A549 (cell line): ENCODE measurements around the gene RAPH1. TPM values are rescaled to one million over a fixed set of nuclear protein-coding genes. Genes with fewer than 3 reads are reported as not detected.

Source experiments
- ATAC-seq, 2 experiments: fragments of 200-7000 bp in 1 of 2; fragments of >200 bp in 1 of 2; cut with Nextera tagmentation in 1 of 2; cut with Tn5 transposase in 1 of 2; 3 replicates each; pipeline versions ENCODE4 v1.8.0 to v1.9.1; 2018 to 2020; ENCODE audit warnings: mild to moderate bottlenecking in 1 of 2, moderate library complexity in 1 of 2
- CTCF ChIA-PET: fragments of 300-600 bp; sonication (Branson Sonifier 250); formaldehyde crosslinking; extraction: SDS; loops from one replicate; lab custom pipeline; 2021; ENCODE audit warnings: antibody characterized with exemption, inconsistent platforms; lab: Yijun Ruan, JAX
- POLR2A ChIA-PET: fragments of 350-600 bp; formaldehyde crosslinking; extraction: SDS; loops from one replicate; lab custom pipeline; 2021; ENCODE audit warnings: antibody characterized with exemption, inconsistent platforms; lab: Yijun Ruan, JAX
- DNase-seq, 2 experiments: peaks; one replicate each; pipeline versions ENCODE4 v3.0.0 to v3.0.0-alpha.2; 2011 to 2016; ENCODE audit warnings: low read depth in 1 of 2, low spot score in 1 of 2
- FAIRE-seq: peaks from 2 replicates; lab custom pipeline; 2011; peaks lifted over from hg19 to GRCh38; lab: Jason Lieb, UNC
- H3K27ac ChIP-seq, 2 experiments: fragments of >200 bp; sonication (Bioruptor Twin); formaldehyde crosslinking; 3 replicates each; pipeline ENCODE4 v1.5.1; 2016 to 2017
- H3K4me1 ChIP-seq: fragments of >200 bp; sonication (Bioruptor Twin); formaldehyde crosslinking; 3 replicates; pipeline ENCODE4 v1.6.1; 2016
- H3K4me2 ChIP-seq: fragments of >200 bp; sonication (Bioruptor Twin); formaldehyde crosslinking; 3 replicates; pipeline ENCODE4 v1.6.1; 2016
- H3K4me3 ChIP-seq: fragments of >200 bp; sonication (Bioruptor Twin); formaldehyde crosslinking; 3 replicates; pipeline ENCODE4 v1.5.1; 2016
- H3K9me3 ChIP-seq: fragments of >200 bp; sonication (Bioruptor Twin); formaldehyde crosslinking; 3 replicates; pipeline ENCODE4 v1.6.1; 2016
- CBX2 ChIP-seq: fragments of 200-600 bp; sonication (generic); IDR thresholded peaks from 2 replicates; pipeline ENCODE4 v1.6.1; 2016; ENCODE audit warnings: low read depth, mild to moderate bottlenecking, borderline replicate concordance
- CEBPB ChIP-seq, 2 experiments: fragments of >200 bp in 1 of 2; sonication (Bioruptor Twin) in 1 of 2; formaldehyde crosslinking in 1 of 2; IDR thresholded peaks; 2 replicates each; pipeline ENCODE4 v1.6.1; 2012 to 2016
- CHD2 ChIP-seq: fragments of 150-350 bp; IDR thresholded peaks from 2 replicates; pipeline ENCODE4 v1.6.1; 2014; ENCODE audit warnings: low read length; ENCODE audit not compliant: partially characterized antibody
- EP300 ChIP-seq, 2 experiments: fragments of >200 bp; sonication (Bioruptor Twin); formaldehyde crosslinking; IDR thresholded peaks; 2 replicates in 1 of 2; 3 replicates in 1 of 2; pipeline ENCODE4 v1.6.1; 2016 to 2017
- ESRRA ChIP-seq: fragments of 150-350 bp; IDR thresholded peaks from 2 replicates; pipeline ENCODE4 v1.6.1; 2014; ENCODE audit warnings: mild to moderate bottlenecking, low read length, borderline replicate concordance
- GATA3 ChIP-seq: IDR thresholded peaks from 2 replicates; pipeline ENCODE4 v1.6.1; 2012; ENCODE audit warnings: borderline replicate concordance
- HOXA7 ChIP-seq: fragments of 250-450 bp; sonication (Bioruptor Pico); IDR thresholded peaks from 2 replicates; pipeline ENCODE4 v1.5.0; 2020; ENCODE audit warnings: mild to moderate bottlenecking, moderate library complexity
- HOXB5 ChIP-seq: fragments of 250-450 bp; sonication (Bioruptor Pico); IDR thresholded peaks from 2 replicates; pipeline ENCODE4 v1.5.0; 2020; ENCODE audit warnings: mild to moderate bottlenecking, moderate library complexity
- JUN ChIP-seq, 2 experiments: fragments of >200 bp; sonication (Bioruptor Twin); formaldehyde crosslinking; IDR thresholded peaks; 2 replicates in 1 of 2; 3 replicates in 1 of 2; pipeline ENCODE4 v1.6.1; 2016 to 2017
- KDM1A ChIP-seq: fragments of 200-600 bp; sonication (generic); IDR thresholded peaks from 2 replicates; pipeline ENCODE4 v1.6.1; 2016; ENCODE audit warnings: low read depth, mild to moderate bottlenecking
- KDM5A ChIP-seq: fragments of 200-600 bp; sonication (generic); IDR thresholded peaks from 2 replicates; pipeline ENCODE4 v1.6.1; 2016; ENCODE audit warnings: antibody characterized with exemption, mild to moderate bottlenecking
- MAFK ChIP-seq: fragments of 450-650 bp; IDR thresholded peaks from 2 replicates; pipeline ENCODE4 v1.6.1; 2014; ENCODE audit not compliant: partially characterized antibody
- NPAS2 ChIP-seq: fragments of 250-450 bp; sonication (Bioruptor Pico); IDR thresholded peaks from 2 replicates; pipeline ENCODE4 v1.8.0; 2022; ENCODE audit warnings: mild to moderate bottlenecking, moderate library complexity, borderline replicate concordance
- POLR2AphosphoS2 ChIP-seq: conservative IDR thresholded peaks from 2 replicates; pipeline ENCODE4 v1.6.1; 2012; ENCODE audit warnings: low read length, improper control_type of control experiment, inconsistent platforms
- RCOR1 ChIP-seq: fragments of 150-350 bp; IDR thresholded peaks from 2 replicates; pipeline ENCODE4 v1.6.1; 2014; ENCODE audit warnings: antibody characterized with exemption, low read length, low read depth
- RFX5 ChIP-seq: fragments of 450-650 bp; IDR thresholded peaks from 2 replicates; pipeline ENCODE4 v1.7.1; 2014; ENCODE audit warnings: antibody characterized with exemption, mild to moderate bottlenecking, moderate library complexity
- RNF2 ChIP-seq: fragments of 200-600 bp; sonication (generic); IDR thresholded peaks from 2 replicates; pipeline ENCODE4 v1.6.1; 2016; ENCODE audit warnings: low read depth, mild to moderate bottlenecking, antibody characterized with exemption, moderate library complexity, borderline replicate concordance
- SREBF2 ChIP-seq: fragments of 450-650 bp; IDR thresholded peaks from 2 replicates; pipeline ENCODE4 v1.6.1; 2014; ENCODE audit warnings: mild to moderate bottlenecking, moderate library complexity
- ZFP36 ChIP-seq: fragments of 450-650 bp; IDR thresholded peaks from 2 replicates; pipeline ENCODE4 v1.6.1; 2014; ENCODE audit warnings: borderline replicate concordance; ENCODE audit not compliant: partially characterized antibody
- ZSCAN20 ChIP-seq: fragments of 250-450 bp; sonication (Bioruptor Pico); IDR thresholded peaks from 2 replicates; pipeline ENCODE4 v1.8.0; 2022; ENCODE audit warnings: mild to moderate bottlenecking, moderate library complexity
- WGBS: methylation state at CpG from one replicate; pipeline ENCODE4 v1.1.6; 2017; ENCODE audit errors: missing lambda C conversion rate; 5-methylcytosine and 5-hydroxymethylcytosine counted together
- polyA plus RNA-seq, 4 experiments: library from polyadenylated mRNA; depleted of rRNA in 3 of 4; stranded (reverse); fragments of >200 nt; fragmentation: RNase III in 1 of 4; extraction: RNeasy Plus Mini Kit Qiagen cat#74134 plus additional on column Dnase treatment in 1 of 4; gene quantifications; 2 replicates in 3 of 4; 3 replicates in 1 of 4; pipeline ENCODE4 v1.2.3, GENCODE V29; 2011 to 2017
- TF ChIP-seq, protein P1 (sequence below): IDR thresholded peaks from 2 replicates; pipeline ENCODE4 v1.6.1; 2012; ENCODE audit warnings: low read depth, borderline replicate concordance
- TF ChIP-seq, protein P2 (sequence below): fragments of >200 bp; sonication (Bioruptor Twin); formaldehyde crosslinking; IDR thresholded peaks from 2 replicates; pipeline ENCODE4 v1.6.1; 2016
- TF ChIP-seq, protein P3 (sequence below): fragments of 250-450 bp; sonication (Bioruptor Pico); IDR thresholded peaks from 2 replicates; pipeline ENCODE4 v1.5.0; 2020; ENCODE audit warnings: low read depth, mild to moderate bottlenecking, moderate library complexity
- TF ChIP-seq, protein P4 (sequence below): IDR thresholded peaks from 2 replicates; pipeline ENCODE4 v1.6.1; 2012

Gene RAPH1
- polyA plus RNA-seq, 2 of the 4 experiments (the other 2 are of a cell fraction), result 6.3 to 7.3 TPM

DNA sequence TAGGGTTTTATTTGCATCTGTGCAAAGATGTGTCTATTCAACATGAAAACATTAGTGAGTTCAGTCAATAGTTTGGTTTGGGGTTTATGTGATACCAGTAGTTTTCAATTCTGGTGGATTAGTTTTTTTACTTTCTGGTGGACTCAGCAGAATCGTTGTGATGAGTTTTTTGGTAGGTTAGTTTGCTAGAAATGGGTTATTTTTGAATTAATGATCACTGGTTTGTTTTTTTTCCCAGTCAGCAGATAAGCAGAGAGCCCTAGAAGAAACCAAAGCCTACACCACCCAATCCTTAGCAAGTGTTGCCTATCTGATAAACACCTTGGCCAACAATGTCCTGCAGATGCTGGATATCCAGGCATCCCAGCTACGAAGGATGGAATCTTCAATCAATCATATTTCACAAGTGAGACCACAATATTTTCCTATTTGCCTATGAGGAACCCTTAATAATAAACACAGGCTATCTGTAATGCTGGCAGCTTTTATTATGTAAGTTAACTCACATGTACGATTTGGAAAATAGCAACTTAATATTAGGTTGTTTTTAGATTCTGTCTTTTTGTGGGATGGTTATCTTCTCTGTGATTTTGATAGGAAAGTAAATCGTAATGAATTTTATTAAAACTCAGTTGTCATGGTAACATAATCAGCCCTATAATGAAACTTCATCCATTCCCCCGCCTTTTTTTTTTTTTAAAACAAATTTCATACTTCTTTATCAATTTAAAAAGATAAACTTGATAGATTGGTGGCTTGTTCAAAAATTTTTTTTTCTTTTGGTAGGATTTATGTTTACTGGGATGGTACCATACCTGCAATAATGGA lies 168.2 kb downstream of the RAPH1 start:
- TF ChIP-seq, protein P1, sequence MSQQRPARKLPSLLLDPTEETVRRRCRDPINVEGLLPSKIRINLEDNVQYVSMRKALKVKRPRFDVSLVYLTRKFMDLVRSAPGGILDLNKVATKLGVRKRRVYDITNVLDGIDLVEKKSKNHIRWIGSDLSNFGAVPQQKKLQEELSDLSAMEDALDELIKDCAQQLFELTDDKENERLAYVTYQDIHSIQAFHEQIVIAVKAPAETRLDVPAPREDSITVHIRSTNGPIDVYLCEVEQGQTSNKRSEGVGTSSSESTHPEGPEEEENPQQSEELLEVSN, result no peak
- TF ChIP-seq RNF2 (no peak), MAFK (peak; percentile 48), POLR2AphosphoS2 (no peak)
- no peak for FAIRE-seq

DNA sequence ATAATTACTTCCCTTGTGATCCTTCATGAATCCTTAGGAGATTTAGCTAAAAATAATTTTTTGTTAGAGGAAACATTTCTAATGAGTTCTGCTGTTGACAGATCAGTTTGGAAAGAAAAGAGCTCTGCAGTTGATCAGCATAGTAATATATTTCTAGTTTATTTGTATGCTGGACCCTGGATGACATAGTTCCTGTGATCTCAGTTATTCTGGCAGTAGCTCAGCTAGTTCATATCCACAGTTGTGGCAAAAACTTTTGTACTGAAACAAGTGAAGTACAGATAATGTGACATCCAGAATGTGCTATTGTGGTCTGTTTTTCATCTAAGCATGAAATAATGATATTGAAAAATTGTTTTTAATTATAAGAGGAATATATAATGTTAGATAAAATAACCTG lies 173.2 kb downstream of the RAPH1 start:
- H3K4me3 ChIP-seq, result no peak overlapping the region
- POLR2A ChIA-PET, result no interaction called here

More for the DNA sequence above, 168.2 kb downstream of the RAPH1 start:
- CTCF ChIA-PET, result no interaction called here
- ATAC-seq (no peak), DNase-seq (no peak)
- Histone ChIP-seq H3K27ac (no peak overlapping the region), H3K4me1 (0 out of 3 replicates have a peak, but pooled peaks cover 2% of the 10 kb centered on the region), H3K4me3 (no peak overlapping the region), H3K9me3 (no peaks in the 10 kb centered on the region), H3K4me2 (no peak overlapping the region)
- POLR2A ChIA-PET, result no interaction called here
- WGBS, result 87% methylated on average over 5 of the region's 5 CpGs

DNA sequence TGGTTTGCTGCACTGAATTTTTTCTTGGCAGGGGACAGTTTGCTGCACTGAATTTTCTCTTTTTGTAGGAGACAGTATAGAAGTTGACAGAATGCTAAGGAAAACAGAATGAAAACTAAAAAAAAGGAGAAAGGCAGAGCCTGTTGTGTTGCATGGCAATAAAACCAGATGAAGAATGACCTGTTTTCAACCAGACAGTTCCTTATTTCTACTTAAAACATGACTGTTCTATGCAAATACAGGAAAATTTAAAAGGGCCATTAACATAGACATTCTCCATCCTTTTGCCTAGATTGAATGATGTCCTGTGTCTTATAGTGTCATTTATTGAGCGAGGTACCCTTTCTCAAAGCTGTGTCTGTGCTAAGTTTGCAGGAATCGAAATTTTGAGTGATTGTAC lies 173.6 kb downstream of the RAPH1 start:
- H3K27ac ChIP-seq, result no peak overlapping the region
- TF ChIP-seq EP300 (IDR thresholded peaks at IDR 0.05) (no peak), CEBPB (IDR thresholded peaks at IDR 0.05) (no peak), ZSCAN20 (CRISPR knock-in tag) (no peak), ZFP36 (no peak), GATA3 (no peak), NPAS2 (CRISPR knock-in tag) (no peak), HOXB5 (CRISPR knock-in tag) (no peak), CHD2 (no peak), HOXA7 (CRISPR knock-in tag) (no peak), RCOR1 (no peak)
- TF ChIP-seq, protein P1, result no peak
- TF ChIP-seq, protein P2, sequence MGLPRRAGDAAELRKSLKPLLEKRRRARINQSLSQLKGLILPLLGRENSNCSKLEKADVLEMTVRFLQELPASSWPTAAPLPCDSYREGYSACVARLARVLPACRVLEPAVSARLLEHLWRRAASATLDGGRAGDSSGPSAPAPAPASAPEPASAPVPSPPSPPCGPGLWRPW, result no peak
- TF ChIP-seq, protein P3, sequence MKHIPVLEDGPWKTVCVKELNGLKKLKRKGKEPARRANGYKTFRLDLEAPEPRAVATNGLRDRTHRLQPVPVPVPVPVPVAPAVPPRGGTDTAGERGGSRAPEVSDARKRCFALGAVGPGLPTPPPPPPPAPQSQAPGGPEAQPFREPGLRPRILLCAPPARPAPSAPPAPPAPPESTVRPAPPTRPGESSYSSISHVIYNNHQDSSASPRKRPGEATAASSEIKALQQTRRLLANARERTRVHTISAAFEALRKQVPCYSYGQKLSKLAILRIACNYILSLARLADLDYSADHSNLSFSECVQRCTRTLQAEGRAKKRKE, result no peak
- FAIRE-seq (no peak), ATAC-seq (no peak), DNase-seq (no peak)
- H3K4me3 ChIP-seq, result no peak overlapping the region
- POLR2A ChIA-PET, result no interaction called here
- H3K4me2 ChIP-seq, result no peak overlapping the region
- H3K9me3 ChIP-seq, result no peaks in the 10 kb centered on the region
- CTCF ChIA-PET, result interaction anchor here (0.6 kb wide), 1 partner anchor 16 kb away, joined by 3 read pairs; no protein-coding TSS in a partner anchor
- H3K4me1 ChIP-seq, result peaks cover 18% of the 10 kb centered on the region
- 61% methylated on average over 2 of the region's 2 CpGs for WGBS

More for the DNA sequence above, 173.2 kb downstream of the RAPH1 start:
- DNase-seq (no peak), ATAC-seq (no peak), FAIRE-seq (no peak)
- Histone ChIP-seq H3K27ac (no peak overlapping the region), H3K9me3 (no peaks in the 10 kb centered on the region), H3K4me2 (no peak overlapping the region), H3K4me1 (peaks cover 17% of the 10 kb centered on the region)
- TF ChIP-seq JUN (IDR thresholded peaks at IDR 0.05), result no peak
- TF ChIP-seq RFX5, result no peak
- no peak for TF ChIP-seq KDM5A
- no peak for TF ChIP-seq KDM1A
- TF ChIP-seq ESRRA, result no peak
- no peak for TF ChIP-seq MAFK
- no peak for TF ChIP-seq SREBF2
- TF ChIP-seq, protein P4, sequence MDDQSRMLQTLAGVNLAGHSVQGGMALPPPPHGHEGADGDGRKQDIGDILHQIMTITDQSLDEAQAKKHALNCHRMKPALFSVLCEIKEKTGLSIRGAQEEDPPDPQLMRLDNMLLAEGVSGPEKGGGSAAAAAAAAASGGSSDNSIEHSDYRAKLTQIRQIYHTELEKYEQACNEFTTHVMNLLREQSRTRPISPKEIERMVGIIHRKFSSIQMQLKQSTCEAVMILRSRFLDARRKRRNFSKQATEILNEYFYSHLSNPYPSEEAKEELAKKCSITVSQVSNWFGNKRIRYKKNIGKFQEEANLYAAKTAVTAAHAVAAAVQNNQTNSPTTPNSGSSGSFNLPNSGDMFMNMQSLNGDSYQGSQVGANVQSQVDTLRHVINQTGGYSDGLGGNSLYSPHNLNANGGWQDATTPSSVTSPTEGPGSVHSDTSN, result no peak
- TF ChIP-seq CBX2, result no peak
- CTCF ChIA-PET, result interaction anchor here (0.6 kb wide), 1 partner anchor 16 kb away, joined by 3 read pairs; no protein-coding TSS in a partner anchor
